Left lung (tissue), 14 donors: ENCODE data around the gene CBS. TPM values are rescaled to one million over a fixed set of nuclear protein-coding genes. Genes with fewer than 3 reads are reported as not detected.
"Not testable (repeated sequence)": the region's sequence is repeated elsewhere in the genome, so short reads cannot be mapped to it uniquely, and the experiment has no call there.

Experiments
- ATAC-seq: fragments of 200-7000 bp; cut with Tn5 transposase; one replicate; pipeline ENCODE4 v1.9.1; 2020; ENCODE audit warnings: moderate library complexity
- DNase-seq, 4 donors: peaks; one replicate each; pipeline ENCODE4 v3.0.0-alpha.2; 2013 to 2020
- H3K27ac ChIP-seq, 2 donors: fragments of 200-600 bp; sonication (generic) in 1 of 2; one replicate each; pipeline versions ENCODE4 v1.5.0 to v1.8.0; 2020 to 2021
- H3K27me3 ChIP-seq, 2 donors: fragments of 200-600 bp; sonication (generic) in 1 of 2; one replicate each; pipeline versions ENCODE4 v1.5.0 to v1.8.0; 2020 to 2021
- H3K36me3 ChIP-seq, 2 donors: fragments of 200-600 bp; sonication (generic) in 1 of 2; one replicate each; pipeline versions ENCODE4 v1.5.0 to v1.8.0; 2020 to 2021
- H3K4me1 ChIP-seq, 2 donors: fragments of 200-600 bp; one replicate each; pipeline ENCODE4 v1.8.0; 2021
- H3K4me3 ChIP-seq, 2 donors: fragments of 200-600 bp; sonication (generic) in 1 of 2; one replicate each; pipeline versions ENCODE4 v1.5.0 to v1.8.0; 2020 to 2021; ENCODE audit warnings: mild to moderate bottlenecking in 1 of 2
- H3K9me3 ChIP-seq, 2 donors: fragments of 200-600 bp; sonication (generic) in 1 of 2; one replicate each; pipeline versions ENCODE4 v1.5.0 to v1.8.0; 2020 to 2021
- intact Hi-C, 2 donors: fragments of 100-400 bp; cut with DNase I; formaldehyde crosslinking; loops; one replicate each; pipeline versions ENCODE4 v1.11.2 to v1.14.2; 2022
- long read RNA-seq, 12 donors: library from polyadenylated mRNA in 2 of 12; unstranded in 2 of 12; transcript quantifications; one replicate each; pipeline ENCODE4 v2.0.0 and lab custom pipeline, GENCODE V29; 2019 to 2026
- polyA plus RNA-seq, 6 donors: library from polyadenylated mRNA; unstranded; fragments of 120-200 nt; gene quantifications; one replicate each; pipeline ENCODE4 v1.2.1, GENCODE V29; 2013; ENCODE audit not compliant: insufficient read length in 6 of 6
- total RNA-seq, 2 donors: library from RNA; stranded (reverse); fragmentation: NEBNext Ultra II Directional; extraction: Animal tissue kit (Norgen Biotek cat#: 25700); gene quantifications; one replicate each; pipeline ENCODE4 v1.2.1, GENCODE V29; 2021
- donor health status: DM: no; HTN: yes; CAD: no.
- donor health status: DM: no; HTN: no; CAD: no.

CBS gene
- total RNA-seq (10 to 100 TPM; 18.2 to 52.5 TPM), polyA plus RNA-seq (1 to 10 TPM; 3.4 to 8.4 (median 4.8) TPM)
- long read RNA-seq, donor 1, partial matches to known transcripts: 0 of 1 reads
- long read RNA-seq, donor 1, other reads (novel, unspliced or antisense): 0 of 1 reads
- long read RNA-seq, donor 2, partial matches to known transcripts: 0 of 1 reads
- long read RNA-seq, donor 2, other reads (novel, unspliced or antisense): 0 of 1 reads
- long read RNA-seq, donor 3: 0 reads
- long read RNA-seq, donor 4, transcript CBS-204 (17 exons, 2,605 nt): major isoform, 6 of 11 reads
- long read RNA-seq, donor 4, partial matches to known transcripts: 1 of 11 reads
- long read RNA-seq, donor 4, other reads (novel, unspliced or antisense): 4 of 11 reads
- long read RNA-seq, donor 5, partial matches to known transcripts: 0 of 1 reads
- long read RNA-seq, donor 5, other reads (novel, unspliced or antisense): 0 of 1 reads
- long read RNA-seq, donor 6: 0 reads
- long read RNA-seq, donor 7, partial matches to known transcripts: 0 of 2 reads
- long read RNA-seq, donor 7, other reads (novel, unspliced or antisense): 0 of 2 reads
- long read RNA-seq, donor 8, partial matches to known transcripts: 0 of 2 reads
- long read RNA-seq, donor 8, other reads (novel, unspliced or antisense): 0 of 2 reads
- long read RNA-seq, donor 9: 0 reads
- long read RNA-seq, donor 10, transcript CBS-204 (17 exons, 2,605 nt): major isoform, 12 of 21 reads
- long read RNA-seq, donor 10, partial matches to known transcripts: 5 of 21 reads
- long read RNA-seq, donor 10, other reads (novel, unspliced or antisense): 3 of 21 reads
- long read RNA-seq, donor 11, transcript CBS-204 (17 exons, 2,605 nt): major isoform, 9 of 30 reads
- long read RNA-seq, donor 11, partial matches to known transcripts: 15 of 30 reads
- long read RNA-seq, donor 11, other reads (novel, unspliced or antisense): 0 of 30 reads
- long read RNA-seq, donor 12, partial matches to known transcripts: 0 of 1 reads
- long read RNA-seq, donor 12, other reads (novel, unspliced or antisense): 0 of 1 reads

DNA sequence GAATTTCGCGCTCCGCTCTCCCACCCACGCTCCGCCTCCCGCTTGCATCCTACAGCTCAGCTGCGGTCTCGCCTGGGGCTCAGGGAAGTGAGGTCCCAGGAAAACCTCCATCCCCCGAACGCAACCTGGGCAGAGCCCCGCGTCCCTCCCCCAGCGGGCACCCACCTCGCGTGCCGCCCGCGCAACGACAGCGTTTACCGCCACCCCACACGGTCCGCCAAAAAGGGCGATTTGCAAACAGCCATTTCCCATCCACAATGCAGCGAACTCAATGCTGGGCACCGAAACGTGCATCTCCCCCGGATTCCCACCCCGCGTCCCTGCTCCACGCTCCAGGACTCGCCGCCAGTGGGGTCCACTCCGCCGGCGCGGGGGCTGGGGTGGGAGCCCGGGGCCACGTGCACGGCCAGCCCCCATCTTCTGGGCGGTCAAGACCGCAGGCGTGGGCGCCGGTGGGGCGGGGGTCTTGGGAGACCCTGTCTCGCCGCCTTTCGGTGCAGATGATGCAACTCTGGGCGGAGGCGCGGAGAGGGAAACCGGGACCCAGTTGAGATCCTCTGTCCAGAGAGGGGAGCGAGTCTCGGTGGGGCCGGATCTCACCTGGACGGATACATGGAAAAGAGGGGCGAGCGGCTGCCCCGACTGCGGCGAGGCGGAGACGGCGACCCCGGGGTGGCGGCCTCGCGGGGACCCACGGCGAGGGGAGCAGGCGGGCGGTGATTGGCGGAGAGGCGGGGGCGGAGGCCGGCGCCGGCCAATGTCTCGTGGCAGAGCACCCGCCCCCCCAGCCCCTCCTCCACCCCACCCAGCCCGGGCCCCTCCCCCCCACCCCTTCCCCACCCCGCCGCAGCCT lies at the start of gene CBS:
Gene CBS, minus strand, starts transcription at position 666 of the 853 bp plus-strand sequence. CDS start 3,642 bp downstream, outside the sequence.
- H3K27me3 ChIP-seq, H3K27ac ChIP-seq, H3K4me1 ChIP-seq, DNase-seq, H3K36me3 ChIP-seq, intact Hi-C loops, H3K9me3 ChIP-seq, H3K4me3 ChIP-seq: not testable (repeated sequence)
- peak; percentile 63 for ATAC-seq

GRCh38 chr21:43115956-43116355 lies 40.3 kb upstream of the CBS start:
- ATAC-seq, H3K36me3 ChIP-seq, intact Hi-C loops, H3K9me3 ChIP-seq, H3K4me1 ChIP-seq, DNase-seq, H3K27ac ChIP-seq, H3K27me3 ChIP-seq, H3K4me3 ChIP-seq: not testable (repeated sequence)

- H3K9me3 ChIP-seq, ATAC-seq, H3K4me3 ChIP-seq, H3K27ac ChIP-seq, intact Hi-C loops, H3K27me3 ChIP-seq, H3K36me3 ChIP-seq, H3K4me1 ChIP-seq, DNase-seq: not testable (repeated sequence)
Observed at GRCh38 chr21:43114483-43114882, 38.8 kb upstream of the CBS start.

- H3K4me1 ChIP-seq, intact Hi-C loops, H3K36me3 ChIP-seq, H3K27ac ChIP-seq, ATAC-seq, H3K9me3 ChIP-seq, H3K27me3 ChIP-seq, DNase-seq, H3K4me3 ChIP-seq: not testable (repeated sequence)
Observed at GRCh38 chr21:43109006-43109405, 33.4 kb upstream of the CBS start.

- H3K4me3 ChIP-seq, H3K9me3 ChIP-seq, DNase-seq, H3K27ac ChIP-seq, H3K4me1 ChIP-seq, H3K27me3 ChIP-seq, H3K36me3 ChIP-seq, intact Hi-C loops: not testable (repeated sequence)
- ATAC-seq: peak; percentile 24
Observed at GRCh38 chr21:43108177-43108576, 32.5 kb upstream of the CBS start.

- H3K4me1 ChIP-seq, H3K27ac ChIP-seq, H3K27me3 ChIP-seq, H3K36me3 ChIP-seq, DNase-seq, H3K4me3 ChIP-seq, H3K9me3 ChIP-seq, intact Hi-C loops: not testable (repeated sequence)
- peak; percentile 36 for ATAC-seq
Observed at GRCh38 chr21:43107794-43108137, 32.1 kb upstream of the CBS start.

DNA sequence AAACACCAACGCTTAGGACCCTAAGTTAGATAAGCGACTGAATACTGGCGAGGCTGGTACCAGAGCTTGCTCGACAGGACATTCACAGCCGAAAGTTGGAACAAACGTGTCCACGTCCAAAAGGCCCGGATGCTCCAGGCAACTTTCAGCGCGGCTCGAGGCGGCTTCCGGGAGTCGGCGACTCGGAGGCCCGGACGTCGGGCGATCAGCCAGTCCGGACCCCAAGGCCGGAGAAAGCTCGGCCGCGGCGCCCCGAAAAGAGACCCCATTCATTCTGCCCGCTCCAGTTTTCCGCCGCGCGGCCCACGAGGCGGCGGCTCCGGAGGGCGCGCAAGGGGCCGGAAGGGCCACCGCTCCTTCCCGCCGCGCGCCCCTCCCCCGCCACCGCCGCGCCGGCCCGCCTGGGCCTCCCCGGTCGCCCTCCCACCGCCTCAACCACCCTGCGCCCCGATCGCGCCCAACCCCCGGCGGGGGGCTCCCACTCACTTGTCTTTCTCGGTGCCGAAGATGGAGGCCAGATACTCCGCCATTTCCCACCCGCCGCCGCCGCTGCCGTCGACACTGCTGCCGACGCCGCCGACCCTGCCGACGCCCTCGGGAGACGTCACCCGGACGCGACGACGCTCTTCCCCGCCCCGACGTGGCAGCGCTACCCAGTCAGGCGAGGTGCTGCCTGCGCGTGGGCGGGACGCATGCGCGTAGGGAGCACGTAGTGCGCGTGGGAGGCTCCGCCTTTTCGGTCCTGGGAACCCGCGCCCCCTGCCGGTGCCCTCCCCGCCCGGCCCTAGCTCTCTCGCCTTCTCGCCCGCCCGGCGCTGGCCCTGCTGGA lies 31.5 kb upstream of the CBS start, which contains the start of gene U2AF1:
Gene U2AF1, minus strand, starts transcription at position 606 of the 829 bp plus-strand sequence. Its CDS starts 76 bp downstream, at position 530.
- peak in 2 of 4 donors; percentile 80 to 91 for DNase-seq
- peak; percentile 98 for ATAC-seq
- intact Hi-C loops, H3K9me3 ChIP-seq, H3K36me3 ChIP-seq, H3K27me3 ChIP-seq, H3K4me1 ChIP-seq: not testable (repeated sequence)
- Histone ChIP-seq H3K27ac (peak within 1 kb of the TSS; percentile 44 to 85), H3K4me3 (peak within 1 kb of the TSS; percentile 41 to 57)

DNA sequence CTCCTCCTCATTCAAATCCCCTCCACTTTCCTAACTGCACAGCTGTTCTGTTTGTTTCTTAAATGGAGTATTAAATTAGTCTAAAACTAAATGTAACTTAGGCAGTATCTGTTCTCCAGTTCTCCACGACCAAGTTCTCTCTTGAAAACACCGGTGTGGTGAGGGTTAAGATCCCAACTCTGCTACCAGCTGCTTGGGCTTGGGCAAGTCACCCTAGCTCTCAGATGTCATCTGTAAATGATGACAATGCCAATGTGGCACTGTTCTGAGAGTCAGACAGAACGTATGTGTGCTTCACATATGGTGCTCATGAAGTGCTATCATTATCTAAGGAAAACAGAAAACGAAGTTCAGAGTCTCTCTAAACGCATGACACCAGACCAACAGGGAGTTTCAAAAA lies 29.0 kb upstream of the CBS start:
- DNase-seq, H3K36me3 ChIP-seq, H3K27ac ChIP-seq, H3K27me3 ChIP-seq, H3K4me3 ChIP-seq, H3K4me1 ChIP-seq, intact Hi-C loops, H3K9me3 ChIP-seq, ATAC-seq: not testable (repeated sequence)

DNA sequence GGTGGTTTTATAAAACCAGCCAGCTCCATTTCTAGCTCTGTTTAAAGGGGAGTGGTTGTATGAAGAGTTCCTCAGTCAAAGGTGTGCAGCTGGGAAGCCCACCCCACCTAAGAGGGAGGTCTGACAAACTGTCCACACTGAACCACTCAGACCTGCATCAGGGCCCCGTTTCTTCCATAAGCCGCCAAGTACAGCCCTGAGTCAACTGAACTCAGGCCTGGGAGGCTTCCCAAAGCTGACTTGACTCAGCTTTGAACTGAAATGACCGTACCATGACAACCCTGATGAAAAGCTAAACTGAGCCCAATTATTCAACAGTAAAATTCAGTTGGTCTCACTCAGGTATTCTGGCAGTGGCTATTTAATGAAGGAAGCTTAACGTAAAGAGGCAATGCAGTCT lies 26.6 kb upstream of the CBS start:
- H3K27me3 ChIP-seq, H3K4me1 ChIP-seq, H3K4me3 ChIP-seq, H3K27ac ChIP-seq, DNase-seq, H3K36me3 ChIP-seq, ATAC-seq, intact Hi-C loops, H3K9me3 ChIP-seq: not testable (repeated sequence)

DNA sequence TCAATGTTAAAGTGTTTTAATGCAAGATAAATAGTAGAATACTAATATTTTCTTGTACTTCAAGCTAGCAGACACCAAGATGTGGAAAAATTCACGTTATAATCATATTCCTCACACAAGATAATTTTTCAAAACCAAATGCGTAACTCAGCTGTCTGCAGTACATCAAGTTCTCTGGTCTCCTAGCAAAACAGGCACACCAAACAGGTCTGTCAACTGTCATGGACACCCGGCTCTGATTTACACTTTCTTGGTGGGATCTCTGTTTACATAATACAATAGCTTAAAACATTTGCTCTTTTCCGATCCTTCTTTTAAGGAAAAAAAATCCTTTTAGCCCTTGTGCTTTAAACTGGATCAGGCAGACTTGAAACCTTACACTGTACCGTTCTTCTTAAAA lies 26.0 kb upstream of the CBS start:
- ATAC-seq, H3K9me3 ChIP-seq, H3K27ac ChIP-seq, intact Hi-C loops, H3K4me1 ChIP-seq, H3K4me3 ChIP-seq, H3K27me3 ChIP-seq, DNase-seq, H3K36me3 ChIP-seq: not testable (repeated sequence)

DNA sequence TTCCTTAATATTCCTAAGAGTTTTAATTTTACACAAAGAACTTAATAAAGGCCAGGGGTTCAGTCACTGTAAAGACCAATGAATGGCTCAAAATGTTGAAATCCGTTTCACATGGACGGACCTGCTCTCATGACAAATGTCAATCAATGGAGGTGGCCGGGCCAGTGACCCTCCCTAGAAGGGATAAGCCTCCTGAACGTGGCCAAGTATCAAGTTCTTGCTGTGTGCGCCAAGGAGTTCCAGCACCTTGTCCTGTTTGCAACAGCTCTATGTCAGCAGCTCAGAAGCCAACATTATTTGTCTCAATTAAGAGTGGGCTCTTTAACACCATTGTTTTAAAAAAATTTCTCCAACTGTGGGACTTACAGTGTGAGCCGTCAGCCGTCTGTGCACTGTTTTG lies 25.4 kb upstream of the CBS start:
- intact Hi-C loops, H3K4me3 ChIP-seq, H3K9me3 ChIP-seq, DNase-seq, H3K36me3 ChIP-seq, ATAC-seq, H3K27me3 ChIP-seq, H3K27ac ChIP-seq, H3K4me1 ChIP-seq: not testable (repeated sequence)
